CD4-positive, alpha-beta T cell treated with Interferon alpha-2 for 1 hour (primary cell): ENCODE results near the gene LSM14A.
"Not testable (repeated sequence)": the region's sequence is repeated elsewhere in the genome, so short reads cannot be mapped to it uniquely, and the experiment has no call there.

ENCODE experiments used
- DNase-seq, 2 donors: peaks; one replicate each; pipeline ENCODE4 v3.0.0-alpha.2; 2020 to 2022

LSM14A gene

DNA sequence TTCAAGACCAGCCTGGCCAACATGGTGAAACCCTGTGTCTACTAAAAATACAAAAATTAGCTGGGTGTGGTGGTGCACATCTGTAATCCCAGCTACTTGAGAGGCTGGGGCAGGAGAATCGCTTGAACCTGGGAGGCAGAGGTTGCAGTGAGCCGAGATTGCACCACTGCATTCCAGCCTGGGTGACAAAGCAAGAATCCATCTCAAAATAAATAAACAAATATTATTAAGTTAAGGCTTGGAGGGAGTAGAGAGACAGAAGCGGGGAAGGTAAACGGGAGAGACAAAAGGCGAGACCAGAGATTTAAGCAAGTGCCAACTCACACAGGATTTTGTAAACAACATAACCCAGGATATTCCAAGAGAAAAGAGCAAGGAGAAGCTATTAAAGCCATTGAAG lies 12.8 kb upstream of the LSM14A start:
- DNase-seq, result not testable (repeated sequence)

DNA sequence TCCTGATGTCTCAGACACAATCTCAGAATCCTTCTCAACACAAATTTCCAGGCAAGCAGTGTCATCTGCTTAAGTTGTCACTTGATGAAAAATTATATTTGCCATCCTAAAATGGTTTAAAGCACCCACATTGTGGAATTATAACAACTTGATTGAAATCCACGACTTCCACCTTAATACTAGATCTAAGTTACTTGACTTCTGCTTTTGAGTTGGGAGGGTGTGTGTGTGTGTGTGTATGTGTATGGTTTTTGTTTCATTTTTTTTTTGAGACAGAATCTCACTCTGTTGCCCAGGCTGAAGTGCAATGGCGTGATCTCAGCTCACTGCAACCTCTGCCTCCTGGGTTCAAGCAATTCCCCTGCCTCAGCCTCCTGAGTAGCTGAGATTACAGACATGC lies 10.4 kb upstream of the LSM14A start:
- DNase-seq, result not testable (repeated sequence)

GRCh38 chr19:34165295-34165738 lies 7.0 kb upstream of the LSM14A start:
- peak in 1 of 2 donors; percentile 7 for DNase-seq

- not testable (repeated sequence) for DNase-seq
Observed at GRCh38 chr19:34169475-34170199, 2.7 kb upstream of the LSM14A start.

DNA sequence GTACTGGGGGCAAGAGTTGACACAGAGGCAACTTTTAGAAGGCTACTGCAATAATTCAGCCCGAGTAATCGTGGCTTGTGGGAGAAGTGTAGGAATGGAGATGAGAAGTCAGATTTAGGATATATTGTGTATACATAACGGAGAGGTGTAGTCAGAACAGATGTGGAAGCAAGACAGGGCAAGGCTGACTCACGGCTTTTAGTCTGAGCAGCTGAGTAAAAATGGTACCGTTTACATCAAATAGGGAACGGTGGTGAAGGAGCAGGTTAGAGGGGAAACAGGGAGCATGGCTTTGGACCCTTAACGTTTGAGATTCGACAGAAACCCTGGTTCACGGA lies 796 bp upstream of the LSM14A start:
- DNase-seq, result no peak

GRCh38 chr19:34172661-34173192 lies 423 bp downstream of the LSM14A start:
- DNase-seq, result no peak

DNA sequence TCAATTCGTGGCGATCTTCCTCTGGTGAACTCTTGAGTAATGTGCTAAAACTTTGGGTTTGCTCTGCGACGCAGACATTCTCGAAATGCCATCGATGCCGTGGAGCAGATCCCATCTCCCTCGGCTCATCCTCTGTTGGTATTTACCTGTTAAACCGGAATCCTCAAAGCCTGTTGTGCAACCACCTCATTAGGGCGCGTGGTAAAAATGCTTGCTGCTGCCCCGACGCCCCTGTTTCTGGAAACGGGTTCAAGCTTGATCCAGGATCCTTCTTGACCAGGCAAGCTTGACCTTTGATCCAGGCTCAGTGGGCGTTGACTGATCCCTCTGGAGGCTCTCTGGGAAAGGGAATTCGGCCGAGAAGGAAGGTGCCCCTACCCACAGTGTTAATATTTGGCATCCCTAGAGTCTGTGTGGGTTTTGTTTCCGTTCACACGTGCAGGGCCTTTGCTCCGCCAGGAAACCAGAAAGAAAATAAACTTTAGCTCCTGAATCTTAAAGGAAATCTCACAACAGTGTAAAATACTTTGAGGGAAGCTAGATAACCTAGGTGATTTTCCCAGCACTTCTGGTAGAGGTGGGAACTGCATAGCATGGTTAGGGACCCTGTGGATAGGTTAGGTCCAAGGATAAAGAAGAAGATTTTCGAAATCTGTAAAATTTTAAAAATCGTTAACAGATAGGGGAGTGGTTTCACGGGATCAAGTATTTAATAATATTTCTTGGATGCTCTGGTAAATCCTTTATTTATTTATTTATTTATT lies 1.1 kb downstream of the LSM14A start:
- peak in 1 of 2 donors; percentile 25 for DNase-seq

GRCh38 chr19:34175173-34175572 lies 2.9 kb downstream of the LSM14A start:
- DNase-seq, result not testable (repeated sequence)

DNA sequence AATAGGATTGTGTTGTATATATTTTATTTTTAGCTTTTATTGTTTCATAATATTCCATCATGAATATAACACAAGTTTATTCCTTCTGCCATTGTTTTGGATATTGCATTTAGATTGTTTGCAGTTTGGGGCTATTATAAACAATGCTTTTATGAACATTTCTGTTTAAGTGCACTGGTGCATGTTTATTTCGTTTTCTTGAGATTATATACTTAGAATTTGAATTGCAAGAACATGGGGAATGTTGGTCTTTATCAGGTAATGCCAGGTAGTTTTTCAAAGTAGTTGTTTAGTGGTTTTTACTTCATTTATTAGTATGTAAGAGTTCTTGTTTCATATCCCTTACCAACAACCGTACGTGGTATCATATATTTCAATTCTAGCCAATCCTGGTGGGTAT lies 4.3 kb downstream of the LSM14A start:
- DNase-seq, result no peak

- peak in 1 of 2 donors; percentile 36 for DNase-seq
Observed at GRCh38 chr19:34178274-34178610, 5.9 kb downstream of the LSM14A start.

- DNase-seq, result no peak
Observed at GRCh38 chr19:34179066-34179465, 6.8 kb downstream of the LSM14A start.

DNA sequence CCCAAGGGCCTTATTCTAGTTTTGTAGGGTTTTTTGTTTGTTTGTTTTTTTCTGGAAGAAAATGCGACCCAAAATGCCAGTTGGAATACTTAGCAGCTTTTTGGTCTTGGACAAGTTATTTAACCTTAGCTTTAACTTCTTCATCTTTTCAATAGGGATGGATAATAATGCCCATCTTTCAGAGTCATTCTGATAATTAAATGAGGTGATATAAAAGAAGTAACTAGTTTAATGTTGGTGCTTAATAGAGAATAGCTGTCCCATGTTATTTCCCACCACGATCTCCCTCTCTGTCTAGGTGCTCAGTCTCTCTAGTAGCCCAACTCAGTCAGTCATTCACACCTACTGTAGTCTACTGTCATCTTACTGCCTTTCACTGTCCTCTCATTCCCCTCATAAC lies 8.0 kb downstream of the LSM14A start:
- no peak for DNase-seq

DNA sequence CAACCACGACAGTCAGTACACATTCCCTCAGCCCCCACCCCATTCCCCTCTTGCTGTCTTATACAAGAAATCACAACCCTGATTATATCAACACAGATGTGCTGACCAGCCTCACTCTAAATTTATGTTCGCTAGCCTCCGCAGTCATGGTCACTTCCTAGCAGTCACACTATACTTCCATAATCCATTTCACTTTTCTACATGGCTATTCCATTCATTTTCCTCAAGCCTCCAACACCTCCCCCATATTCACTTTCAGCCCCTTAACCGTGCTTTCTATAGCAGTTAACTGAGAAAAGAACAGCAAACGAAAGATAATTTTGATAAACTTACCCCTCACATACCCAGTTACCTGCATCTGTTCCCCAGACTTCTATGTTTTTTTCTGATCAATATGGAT lies 8.4 kb downstream of the LSM14A start:
- DNase-seq, result no peak

DNA sequence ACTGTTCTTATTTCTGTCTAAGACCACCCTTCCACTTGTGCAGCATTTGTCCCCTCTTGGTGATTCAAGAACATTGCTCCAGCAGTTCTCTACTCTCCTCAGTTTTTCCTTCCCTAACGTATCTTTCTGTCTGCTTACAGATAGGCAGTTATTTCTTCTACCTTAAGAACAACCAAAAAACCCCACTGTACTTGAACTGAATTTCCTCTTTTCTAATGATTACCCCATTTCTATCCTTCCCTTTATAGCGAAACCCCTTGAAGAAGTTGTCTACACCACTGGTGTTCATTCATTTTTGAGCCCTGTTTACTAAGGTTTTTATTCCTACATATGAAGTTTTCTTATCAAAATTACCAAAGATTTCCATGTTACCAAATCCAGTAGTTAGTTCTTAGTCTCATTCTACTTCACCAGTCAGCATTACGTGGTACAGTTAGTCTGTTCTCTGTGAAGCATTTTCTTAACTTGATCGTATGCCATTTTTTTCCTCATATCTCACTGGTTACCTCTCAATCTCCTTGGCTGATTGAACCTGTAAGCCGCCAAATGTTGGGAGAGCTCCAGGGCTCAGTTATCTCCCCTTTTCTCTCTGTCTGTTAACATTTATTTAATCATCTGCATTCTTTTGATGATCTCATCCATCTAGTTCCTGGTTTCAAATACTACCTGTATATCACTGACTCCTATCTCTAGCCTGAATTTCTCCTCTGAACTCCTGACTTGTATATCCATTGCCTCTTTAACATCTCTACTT lies 9.0 kb downstream of the LSM14A start:
- DNase-seq, result no peak

- no peak for DNase-seq
Observed at GRCh38 chr19:34182125-34182524, 9.8 kb downstream of the LSM14A start.

DNA sequence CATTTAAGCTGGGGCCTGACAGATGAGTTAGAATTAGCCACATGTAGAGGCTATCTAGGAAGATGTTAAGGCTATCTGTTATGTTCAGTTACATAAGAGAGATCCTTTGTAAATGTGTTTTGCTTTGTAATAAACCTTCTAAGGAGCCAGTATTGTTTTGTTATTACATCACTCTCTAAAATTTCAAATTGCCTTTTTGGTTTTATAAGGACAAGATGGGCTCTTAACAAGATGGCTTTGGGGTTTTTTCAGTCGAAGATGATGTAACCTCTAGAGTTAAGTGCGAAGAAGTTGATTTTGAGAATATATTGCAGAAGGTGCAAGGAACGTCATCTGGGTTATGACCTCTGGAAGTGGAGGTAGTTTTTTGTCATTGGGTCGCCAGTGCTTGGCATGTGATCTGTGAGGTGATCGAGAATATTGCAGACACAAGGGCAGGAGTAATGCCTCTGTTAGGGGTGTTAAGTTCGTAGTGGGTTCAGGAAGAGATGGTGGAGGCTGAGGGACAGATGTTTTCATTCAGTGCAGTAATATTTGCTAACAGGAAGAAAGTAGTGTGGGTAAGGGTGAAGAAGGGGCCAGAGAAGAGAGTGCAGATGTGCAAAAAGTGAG lies 12.7 kb downstream of the LSM14A start:
- DNase-seq, result peak in 1 of 2 donors; percentile 31

- no peak for DNase-seq
Observed at GRCh38 chr19:34186205-34186604, 13.9 kb downstream of the LSM14A start.

- no peak for DNase-seq
Observed at GRCh38 chr19:34187011-34187410, 14.7 kb downstream of the LSM14A start.

GRCh38 chr19:34188408-34188807 lies 16.1 kb downstream of the LSM14A start:
- no peak for DNase-seq

- no peak for DNase-seq
Observed at GRCh38 chr19:34189199-34189916, 17.1 kb downstream of the LSM14A start.

DNA sequence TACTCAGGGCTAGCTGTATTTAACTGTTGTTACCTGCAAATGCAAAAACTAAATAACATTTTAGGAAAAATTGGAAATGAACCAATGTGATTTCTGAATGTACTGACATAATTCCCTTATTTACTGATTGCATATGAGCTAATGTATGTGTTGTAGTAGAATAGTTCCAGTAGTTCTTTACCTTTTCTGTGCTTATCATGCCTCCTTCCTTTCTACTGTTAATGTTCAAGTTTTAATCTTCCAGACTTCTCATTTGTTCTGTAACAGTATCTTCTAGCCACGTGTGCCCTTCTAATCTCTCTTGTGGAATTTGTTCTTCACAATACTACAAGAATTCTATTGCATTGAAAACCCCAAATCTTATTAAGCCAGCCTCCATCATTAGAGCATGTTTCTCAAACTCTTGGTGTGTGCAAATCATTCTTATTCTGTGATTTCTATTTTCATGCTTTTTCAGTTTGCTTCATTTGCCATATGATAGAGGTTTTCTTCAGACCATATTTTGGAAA lies 17.7 kb downstream of the LSM14A start:
- DNase-seq, result no peak

DNA sequence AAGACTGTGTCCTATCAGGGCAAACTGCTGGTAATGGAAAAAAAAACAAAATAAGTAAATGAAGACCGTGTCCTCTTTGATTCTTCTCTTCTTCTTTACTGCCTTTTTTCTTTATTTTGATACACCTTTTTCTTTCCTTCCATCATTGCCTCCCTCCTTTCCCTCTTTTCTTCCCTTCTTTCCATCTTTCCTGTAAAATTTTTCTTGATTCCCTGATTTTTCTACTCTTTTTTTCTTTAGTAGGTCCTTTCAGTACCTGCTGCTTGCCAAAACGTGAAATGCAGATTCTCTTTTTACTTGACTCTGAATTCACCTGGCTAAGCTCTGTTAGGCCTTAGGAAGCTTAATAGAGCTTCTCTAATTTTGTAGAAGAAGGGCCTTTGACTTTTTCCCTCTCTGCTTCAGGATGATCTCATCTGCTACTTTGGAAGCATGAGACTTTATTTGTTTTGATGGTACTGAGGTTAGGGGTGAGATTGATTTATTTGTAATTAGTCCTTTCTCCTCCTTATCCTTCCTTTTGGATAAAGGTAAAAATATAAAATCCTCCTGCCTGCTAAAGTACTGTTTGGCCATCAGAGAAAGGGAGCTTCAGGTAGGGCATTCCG lies 19.2 kb downstream of the LSM14A start:
- DNase-seq, result no peak
